Esophagus muscularis mucosa (tissue), 3 donors: Measurements from ENCODE around the gene PBXIP1.

ENCODE experiments used
- CTCF ChIP-seq, 3 experiments: fragments of 200-600 bp in 2 of 3; fragments of 450-650 bp in 1 of 3; sonication (generic) in 2 of 3; IDR thresholded peaks; one replicate each; pipeline ENCODE4 v1.5.1; 2017 to 2019; ENCODE audit warnings: antibody characterized with exemption in 3 of 3, mild to moderate bottlenecking in 2 of 3, moderate library complexity in 1 of 3
- POLR2A ChIP-seq: fragments of 450-650 bp; IDR thresholded peaks from one replicate; pipeline ENCODE4 v1.6.1; 2017; ENCODE audit warnings: antibody characterized with exemption, moderate library complexity, mild to moderate bottlenecking, low read depth

DNA sequence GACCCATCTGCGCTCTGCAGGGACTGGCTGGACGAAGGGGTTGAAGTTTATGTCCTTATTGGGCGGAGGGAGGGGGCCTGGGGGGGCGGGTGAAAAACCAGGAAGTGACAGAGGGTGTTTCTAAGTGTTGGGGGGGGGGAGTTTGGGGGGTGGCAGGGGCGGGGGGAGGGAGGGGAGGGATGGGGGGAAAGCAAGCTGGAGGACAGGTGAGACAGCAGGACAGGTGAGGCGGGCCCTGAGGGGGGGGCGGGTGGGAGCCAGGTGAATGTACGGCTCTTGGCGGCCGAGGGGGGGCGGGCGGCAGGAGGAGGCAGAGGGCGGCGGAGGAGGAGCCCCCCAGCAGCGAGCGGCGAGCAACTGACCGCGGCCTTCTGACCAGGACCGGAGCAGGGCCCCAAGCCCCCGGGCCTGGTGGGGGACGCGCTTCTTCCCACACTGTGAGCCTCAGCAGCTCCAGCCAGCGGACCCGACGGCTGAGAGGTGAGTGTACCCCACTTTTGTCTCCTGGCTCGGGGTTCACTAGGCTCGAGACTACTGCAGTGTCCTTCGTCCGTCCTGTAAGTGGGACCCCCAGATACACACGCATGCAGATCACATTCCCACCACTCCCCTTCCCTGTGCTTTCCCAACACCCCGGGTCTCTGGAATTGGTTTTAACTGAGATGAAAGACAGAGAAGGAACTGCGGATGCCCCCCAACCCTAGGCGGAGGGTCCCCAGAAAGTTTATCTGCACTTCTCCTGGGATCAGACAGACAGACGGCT is 46.7 kb upstream of the PBXIP1 start, which contains the start of gene ZBTB7B:
- TF ChIP-seq POLR2A (no peak), CTCF (IDR thresholded peaks at IDR 0.05) (no peak)
